ENCODE results near the gene SPRY2. TPM values are rescaled to one million over a fixed set of nuclear protein-coding genes. Genes with fewer than 3 reads are reported as not detected.
A peak's percentile ranks its signal among the peaks of the same experiment; 100 is the strongest.

The SPRY2 gene
- total and polyA plus RNA-seq, 2 experiments from 2014 or later: 11.8 to 22.3 TPM

DNA sequence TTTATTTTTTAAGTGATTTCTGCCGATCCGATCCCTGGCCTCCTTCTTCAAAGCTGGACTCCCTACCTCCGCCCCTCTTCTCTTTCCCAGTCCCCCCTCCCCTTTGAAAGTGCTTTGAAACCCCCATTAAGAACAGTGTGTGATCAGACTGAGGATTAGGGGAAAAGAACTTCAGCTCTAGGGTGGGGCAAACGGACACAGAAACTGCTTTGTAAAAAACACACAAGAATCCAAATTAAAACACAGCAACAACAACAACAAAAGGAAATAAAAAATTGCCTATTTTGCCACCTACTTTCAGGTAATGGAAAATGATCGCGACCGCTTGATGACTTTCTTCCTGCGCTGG lies 1.4 kb downstream of the SPRY2 start:
- no peak for DNase-seq
- peaks cover 19% of the 10 kb centered on the region for H3K36me3 ChIP-seq (ENCODE audit: low read depth)
- 1 to 3% methylated on average over 8 of the region's 8 CpGs for WGBS, 2 experiments (ENCODE audit: low coverage in 1 of 2, low lambda C conversion rate in 2 of 2, missing lambda C conversion rate in 2 of 2)
- peak overlapping the region; percentile 100 for H3K4me3 ChIP-seq
- H3K9ac ChIP-seq: peak overlapping the region; percentile 95
- H3K9me2 ChIP-seq (ENCODE audit: insufficient read depth): no peaks in the 10 kb centered on the region
- peak overlapping the region; percentile 95 for H3K27ac ChIP-seq
- H2AFZ ChIP-seq: peak overlapping the region; percentile 63
- in situ Hi-C loops (cut with MboI): no loop called here
- no peak for TF ChIP-seq EZH2 (IDR thresholded peaks at IDR 0.05; ENCODE audit: insufficient read depth, poor library complexity, severe bottlenecking)
- peak overlapping the region; percentile 93 for H3K4me2 ChIP-seq (ENCODE audit: unreplicated experiment)
- peaks cover 63% of the 10 kb centered on the region for H3K79me2 ChIP-seq (ENCODE audit: insufficient read depth)
- H3F3A ChIP-seq (ENCODE audit: insufficient read depth): peaks cover 38% of the 10 kb centered on the region
- H3K27me3 ChIP-seq (replicated peaks; ENCODE audit: insufficient read depth): no peaks in the 10 kb centered on the region
- peaks cover 4% of the 10 kb centered on the region; the same call in 1 of the 2 replicates for H4K20me1 ChIP-seq (ENCODE audit: insufficient read depth)
- no peaks in the 10 kb centered on the region for H3K9me3 ChIP-seq (ENCODE audit: low read depth)
- H3K4me1 ChIP-seq (ENCODE audit: insufficient read depth): peaks cover 20% of the 10 kb centered on the region

DNA sequence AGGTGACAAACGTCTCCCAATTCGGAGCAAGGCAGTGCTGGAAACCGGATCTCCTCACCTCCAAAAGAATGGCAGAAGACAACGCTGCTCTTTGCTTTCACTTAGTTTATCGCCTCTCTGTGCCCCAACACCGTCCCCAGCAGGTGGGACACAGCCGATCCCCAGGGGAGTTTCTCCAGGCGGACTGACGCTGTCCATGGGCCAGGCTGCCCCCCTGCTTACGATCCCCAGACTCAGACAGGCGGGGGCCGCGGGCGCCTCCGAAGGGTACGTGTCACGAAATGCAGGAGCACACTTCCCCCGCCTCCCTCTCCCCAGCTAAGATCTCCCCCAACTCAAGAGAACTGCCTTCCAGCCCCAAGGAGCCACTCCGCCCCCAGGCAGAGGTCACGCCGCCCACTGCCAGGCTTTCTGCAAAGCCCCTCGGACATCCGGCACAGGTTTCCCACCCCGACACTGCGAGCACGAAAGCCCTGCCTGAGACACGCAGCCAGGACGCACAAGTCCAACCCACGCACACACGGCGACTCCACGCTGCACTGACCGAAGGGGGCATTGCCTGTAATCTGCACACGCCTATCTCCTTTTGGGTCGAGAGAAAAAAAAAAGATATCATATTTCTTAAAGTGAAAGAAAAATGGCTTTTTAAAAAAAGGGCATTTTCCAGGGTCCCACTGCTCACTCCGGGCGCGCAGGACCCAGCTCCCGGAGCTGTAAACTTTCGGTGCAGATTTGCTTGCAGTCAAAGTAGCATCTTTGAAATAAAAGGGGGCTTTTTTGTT lies 2.0 kb downstream of the SPRY2 start:
- Histone ChIP-seq H3K9me2 (ENCODE audit: insufficient read depth) (no peaks in the 10 kb centered on the region), H3K4me1 (ENCODE audit: insufficient read depth) (peaks cover 24% of the 10 kb centered on the region), H3K27ac (peak overlapping the region; percentile 95), H3K4me3 (peak overlapping the region; percentile 100), H3K36me3 (ENCODE audit: low read depth) (peaks cover 23% of the 10 kb centered on the region), H3F3A (ENCODE audit: insufficient read depth) (peaks cover 40% of the 10 kb centered on the region), H2AFZ (peak overlapping the region; percentile 63), H4K20me1 (ENCODE audit: insufficient read depth) (peaks cover 4% of the 10 kb centered on the region; the same call in 1 of the 2 replicates), H3K27me3 (replicated peaks; ENCODE audit: insufficient read depth) (no peaks in the 10 kb centered on the region), H3K9ac (peak overlapping the region; percentile 95), H3K9me3 (ENCODE audit: low read depth) (no peaks in the 10 kb centered on the region), H3K79me2 (ENCODE audit: insufficient read depth) (peaks cover 68% of the 10 kb centered on the region), H3K4me2 (ENCODE audit: unreplicated experiment) (peak overlapping the region; percentile 93)
- in situ Hi-C loops (cut with MboI): no loop called here
- DNase-seq: peak; percentile 94
- 1 to 2% methylated on average over 36 to 40 of the region's 40 CpGs for WGBS, 2 experiments (ENCODE audit: low coverage in 1 of 2, low lambda C conversion rate in 2 of 2, missing lambda C conversion rate in 2 of 2)
- TF ChIP-seq EZH2 (IDR thresholded peaks at IDR 0.05; ENCODE audit: insufficient read depth, poor library complexity, severe bottlenecking): no peak
- TF ChIP-seq EZH2phosphoT487 (IDR thresholded peaks at IDR 0.05; ENCODE audit: insufficient read depth, low read depth): no peak

DNA sequence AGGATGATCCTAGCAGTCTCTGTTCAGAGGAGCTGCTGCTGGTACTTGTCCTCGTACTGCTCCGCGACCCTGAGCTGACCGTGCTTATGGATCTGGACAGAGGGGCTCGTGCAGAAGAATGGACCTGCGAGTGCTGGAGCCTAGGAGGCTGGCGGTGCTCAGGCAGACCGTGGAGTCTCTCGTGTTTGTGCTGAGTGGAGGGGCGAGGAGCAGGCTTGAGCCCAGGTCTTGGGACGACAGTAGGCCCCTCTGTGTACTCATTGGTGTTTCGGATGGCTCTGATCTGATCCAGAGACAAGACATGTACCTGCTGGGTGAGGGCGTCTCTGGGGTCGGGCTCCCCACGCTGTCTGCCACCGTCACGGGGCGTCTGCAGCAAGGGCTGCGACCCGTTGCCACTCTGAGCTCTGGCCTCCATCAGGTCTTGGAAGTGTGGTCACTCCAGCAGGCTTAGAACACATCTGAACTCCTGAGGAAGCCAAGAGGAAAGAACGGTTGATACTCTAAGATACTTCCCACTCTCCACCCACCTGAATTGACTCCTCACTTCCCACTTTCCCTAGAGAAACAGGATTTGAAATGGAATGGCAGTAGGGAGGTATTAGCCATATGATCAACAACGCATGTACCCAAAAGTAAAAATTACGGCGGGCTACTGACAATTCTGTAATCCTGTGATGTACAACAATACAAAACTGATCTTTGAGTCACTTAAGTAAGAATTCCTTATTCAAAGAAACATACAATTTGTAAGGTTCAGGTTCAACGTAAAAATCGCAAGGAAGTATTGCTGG lies 3.4 kb downstream of the SPRY2 start:
- H2AFZ ChIP-seq: no peak overlapping the region
- H3F3A ChIP-seq (ENCODE audit: insufficient read depth): peaks cover 50% of the 10 kb centered on the region
- H3K79me2 ChIP-seq (ENCODE audit: insufficient read depth): peaks cover 83% of the 10 kb centered on the region
- H4K20me1 ChIP-seq (ENCODE audit: insufficient read depth): peaks cover 4% of the 10 kb centered on the region; the same call in 1 of the 2 replicates
- peaks cover 23% of the 10 kb centered on the region for H3K36me3 ChIP-seq (ENCODE audit: low read depth)
- H3K27me3 ChIP-seq (replicated peaks; ENCODE audit: insufficient read depth): no peaks in the 10 kb centered on the region
- H3K9me3 ChIP-seq (ENCODE audit: low read depth): no peaks in the 10 kb centered on the region
- DNase-seq: peak; percentile 48
- peak overlapping the region; percentile 95 for H3K27ac ChIP-seq
- TF ChIP-seq EZH2 (IDR thresholded peaks at IDR 0.05; ENCODE audit: insufficient read depth, poor library complexity, severe bottlenecking): no peak
- TF ChIP-seq EZH2phosphoT487 (IDR thresholded peaks at IDR 0.05; ENCODE audit: insufficient read depth, low read depth): no peak
- 15 to 20% methylated on average over 26 of the region's 26 CpGs for WGBS, 2 experiments (ENCODE audit: low coverage in 1 of 2, low lambda C conversion rate in 2 of 2, missing lambda C conversion rate in 2 of 2)
- peak overlapping the region; percentile 95 for H3K9ac ChIP-seq
- in situ Hi-C loops (cut with MboI): no loop called here
- H3K4me3 ChIP-seq: peak overlapping the region; percentile 100
- no peaks in the 10 kb centered on the region for H3K9me2 ChIP-seq (ENCODE audit: insufficient read depth)
- peaks cover 28% of the 10 kb centered on the region for H3K4me1 ChIP-seq (ENCODE audit: insufficient read depth)
- peak overlapping the region; percentile 93 for H3K4me2 ChIP-seq (ENCODE audit: unreplicated experiment)

DNA sequence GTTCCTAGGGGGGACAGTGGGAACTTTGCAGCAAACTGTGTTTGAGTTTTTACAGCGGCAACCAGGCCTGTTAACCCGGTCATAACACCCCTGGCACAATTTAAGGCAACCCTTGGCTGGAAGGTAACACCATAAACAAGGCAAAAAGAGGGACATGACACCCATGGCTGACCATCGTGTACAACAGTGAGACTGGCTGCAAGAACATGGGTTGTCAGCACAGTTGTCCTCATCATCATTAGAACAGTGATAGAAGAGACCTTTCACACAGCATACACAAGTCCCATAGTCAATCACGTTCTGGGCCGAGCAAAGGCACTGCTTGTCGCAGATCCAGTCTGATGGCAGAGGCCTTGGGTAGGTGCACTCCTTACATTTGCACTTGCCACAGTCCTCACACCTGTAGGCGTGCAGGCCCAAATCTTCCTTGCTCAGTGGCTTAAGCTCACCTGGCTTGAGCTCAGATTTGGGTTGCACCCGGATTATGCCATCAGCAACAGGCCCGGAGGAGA lies 4.1 kb downstream of the SPRY2 start:
- Histone ChIP-seq H3K4me3 (peak overlapping the region; percentile 100), H3K4me2 (ENCODE audit: unreplicated experiment) (peak overlapping the region; percentile 93), H4K20me1 (ENCODE audit: insufficient read depth) (peaks cover 4% of the 10 kb centered on the region; the same call in 1 of the 2 replicates), H3K9ac (peak overlapping the region; percentile 95), H3K9me2 (ENCODE audit: insufficient read depth) (no peaks in the 10 kb centered on the region), H3K27me3 (replicated peaks; ENCODE audit: insufficient read depth) (no peaks in the 10 kb centered on the region), H2AFZ (no peak overlapping the region), H3K4me1 (ENCODE audit: insufficient read depth) (peaks cover 28% of the 10 kb centered on the region), H3F3A (ENCODE audit: insufficient read depth) (peaks cover 57% of the 10 kb centered on the region), H3K36me3 (ENCODE audit: low read depth) (peaks cover 26% of the 10 kb centered on the region), H3K79me2 (ENCODE audit: insufficient read depth) (peaks cover 90% of the 10 kb centered on the region), H3K9me3 (ENCODE audit: low read depth) (no peaks in the 10 kb centered on the region), H3K27ac (peak overlapping the region; percentile 95)
- in situ Hi-C loops (cut with MboI): no loop called here
- no peak for TF ChIP-seq EZH2 (IDR thresholded peaks at IDR 0.05; ENCODE audit: insufficient read depth, poor library complexity, severe bottlenecking)
- TF ChIP-seq EZH2phosphoT487 (IDR thresholded peaks at IDR 0.05; ENCODE audit: insufficient read depth, low read depth): no peak
- peak; percentile 17 for DNase-seq
- 23 to 31% methylated on average over 9 of the region's 9 CpGs for WGBS, 2 experiments (ENCODE audit: low coverage in 1 of 2, low lambda C conversion rate in 2 of 2, missing lambda C conversion rate in 2 of 2)
